Measurements from ENCODE around the gene CAPZB.
"Not testable (repeated sequence)": the region's sequence is repeated elsewhere in the genome, so short reads cannot be mapped to it uniquely, and the experiment has no call there.

The CAPZB gene

DNA sequence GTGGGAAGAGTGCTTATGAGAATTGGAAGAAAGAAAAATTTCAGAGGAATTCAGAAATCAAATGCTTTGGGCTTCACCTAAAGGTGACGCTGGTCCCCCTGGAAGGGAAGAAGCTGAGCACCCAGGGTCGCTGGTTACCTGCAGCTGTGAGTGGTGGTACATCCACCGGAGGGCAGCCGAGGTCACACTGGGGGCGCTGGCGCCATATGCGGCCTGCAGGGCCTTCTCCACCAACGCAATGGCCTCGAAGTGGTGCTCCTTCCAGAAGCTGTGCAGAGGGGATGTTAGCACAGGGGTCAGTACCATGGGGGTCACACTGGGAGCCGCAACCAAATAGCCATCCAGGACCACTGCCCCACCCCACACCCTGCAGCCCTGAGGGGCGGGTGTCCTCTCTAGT, 179.5 kb downstream of the CAPZB start:
- DNase-seq = no peak

DNA sequence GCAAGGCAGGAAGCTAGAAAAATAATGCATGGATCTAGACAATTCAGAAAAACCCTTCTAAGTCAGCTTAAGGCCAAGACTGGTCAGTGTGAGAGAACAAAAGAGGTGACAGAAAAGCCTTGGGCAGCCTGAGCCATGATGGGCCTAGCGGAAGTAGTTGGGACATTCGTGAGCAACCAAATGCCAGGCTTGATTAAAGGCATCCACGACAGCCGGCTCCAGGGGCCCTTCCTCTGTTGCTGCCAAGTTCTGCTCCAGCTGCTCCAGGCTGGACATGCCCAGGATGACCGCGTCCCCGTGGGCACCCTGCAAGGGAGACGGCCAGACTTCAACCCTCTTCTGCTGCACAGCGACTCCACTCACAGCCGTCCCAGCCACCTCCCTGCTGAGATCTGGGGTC, 181.3 kb downstream of the CAPZB start:
- not testable (repeated sequence) for DNase-seq

DNA sequence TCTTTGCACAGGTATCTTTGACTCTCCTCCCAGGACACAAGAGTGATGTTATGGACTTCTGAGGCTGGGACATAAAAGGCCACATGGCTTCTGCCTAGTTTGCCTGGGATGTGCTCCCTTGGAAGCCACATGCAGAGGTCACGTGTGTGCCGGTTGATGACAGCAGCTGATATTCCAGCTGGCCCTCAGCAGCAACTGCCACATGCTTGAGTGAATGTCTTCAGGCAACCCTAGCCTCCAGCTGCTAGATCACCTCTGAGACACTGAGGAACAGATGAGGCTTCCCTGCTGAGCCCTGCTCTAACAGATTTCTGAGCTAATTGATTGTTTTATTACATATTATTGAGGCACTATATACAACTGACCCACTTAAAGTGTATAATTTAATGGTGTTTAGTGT, 185.1 kb downstream of the CAPZB start:
- no peak for DNase-seq

DNA sequence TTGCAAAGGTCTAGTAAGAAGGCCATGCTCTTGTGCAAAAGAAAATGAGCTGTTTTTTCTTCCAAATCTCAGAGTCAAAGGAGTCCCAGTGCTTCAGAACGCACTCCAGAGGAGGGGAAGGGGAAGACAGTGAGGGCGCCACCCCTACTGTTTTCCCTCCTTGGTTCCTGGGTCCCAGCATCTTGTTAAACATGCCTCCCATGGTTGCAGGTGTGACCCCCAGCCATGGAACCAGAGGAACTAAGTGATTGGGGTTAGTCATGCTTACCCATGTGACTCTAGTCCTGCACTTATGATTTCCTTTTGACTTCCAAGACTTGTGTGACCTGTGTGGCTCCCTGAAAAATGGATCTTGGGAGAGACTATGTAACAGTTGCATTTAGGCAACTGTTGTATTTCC, 190.7 kb downstream of the CAPZB start:
- DNase-seq = no peak

DNA sequence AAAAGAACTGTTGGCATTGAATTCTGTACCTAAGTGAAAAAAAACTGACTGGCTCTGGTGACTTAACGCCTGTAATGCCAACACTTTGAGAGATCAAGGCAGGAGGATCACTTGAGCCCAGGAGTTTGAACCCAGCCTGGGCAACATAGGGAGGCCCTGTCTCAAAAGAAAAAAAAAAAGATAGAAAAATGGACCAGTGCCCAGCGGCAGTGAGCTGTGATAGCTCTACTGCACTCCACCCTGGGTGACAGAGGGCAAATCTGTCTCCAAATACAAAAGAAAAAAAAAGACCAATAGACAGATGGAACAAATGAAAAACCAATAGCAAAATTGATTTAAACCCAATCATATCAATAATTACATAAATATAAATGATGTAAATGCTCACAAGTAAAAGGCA, 196.1 kb downstream of the CAPZB start:
- DNase-seq = no peak
